GM04503 (cell line): ENCODE measurements around the gene RNF220.

Source experiments
- DNase-seq: peaks from one replicate; pipeline ENCODE4 v3.0.0-alpha.2; 2012; ENCODE audit warnings: low read depth

RNF220 gene

GRCh38 chr1:44636688-44637598, 231.9 kb downstream of the RNF220 start:
- DNase-seq, result no peak

GRCh38 chr1:44637702-44638411, 232.8 kb downstream of the RNF220 start:
- no peak for DNase-seq

GRCh38 chr1:44640200-44640853, 235.3 kb downstream of the RNF220 start:
- DNase-seq, result no peak

- DNase-seq, result no peak
Measured at GRCh38 chr1:44641126-44642102, 236.4 kb downstream of the RNF220 start.

- no peak for DNase-seq
Measured at GRCh38 chr1:44642255-44642654, 237.2 kb downstream of the RNF220 start.

- no peak for DNase-seq
Measured at GRCh38 chr1:44642925-44643324, 237.9 kb downstream of the RNF220 start.

- DNase-seq, result no peak
Measured at GRCh38 chr1:44643721-44644334, 238.8 kb downstream of the RNF220 start.

GRCh38 chr1:44644806-44645205, 239.8 kb downstream of the RNF220 start:
- DNase-seq, result no peak

- DNase-seq, result no peak
Measured at GRCh38 chr1:44645476-44646244, 240.6 kb downstream of the RNF220 start.

GRCh38 chr1:44646261-44647110, 241.4 kb downstream of the RNF220 start:
- DNase-seq, result no peak

GRCh38 chr1:44647896-44648295, 242.8 kb downstream of the RNF220 start:
- no peak for DNase-seq

GRCh38 chr1:44648529-44649250, 243.6 kb downstream of the RNF220 start:
- DNase-seq, result no peak

GRCh38 chr1:44649788-44650158, 244.7 kb downstream of the RNF220 start:
- no peak for DNase-seq

GRCh38 chr1:44650159-44650831, 245.2 kb downstream of the RNF220 start:
- no peak for DNase-seq

GRCh38 chr1:44651069-44651468, 246.0 kb downstream of the RNF220 start:
- DNase-seq, result no peak

GRCh38 chr1:44652445-44653106, 247.5 kb downstream of the RNF220 start:
- no peak for DNase-seq

GRCh38 chr1:44653107-44653964, 248.3 kb downstream of the RNF220 start:
- DNase-seq, result no peak
